ENCODE measurements around the gene STK10.

The STK10 gene

DNA sequence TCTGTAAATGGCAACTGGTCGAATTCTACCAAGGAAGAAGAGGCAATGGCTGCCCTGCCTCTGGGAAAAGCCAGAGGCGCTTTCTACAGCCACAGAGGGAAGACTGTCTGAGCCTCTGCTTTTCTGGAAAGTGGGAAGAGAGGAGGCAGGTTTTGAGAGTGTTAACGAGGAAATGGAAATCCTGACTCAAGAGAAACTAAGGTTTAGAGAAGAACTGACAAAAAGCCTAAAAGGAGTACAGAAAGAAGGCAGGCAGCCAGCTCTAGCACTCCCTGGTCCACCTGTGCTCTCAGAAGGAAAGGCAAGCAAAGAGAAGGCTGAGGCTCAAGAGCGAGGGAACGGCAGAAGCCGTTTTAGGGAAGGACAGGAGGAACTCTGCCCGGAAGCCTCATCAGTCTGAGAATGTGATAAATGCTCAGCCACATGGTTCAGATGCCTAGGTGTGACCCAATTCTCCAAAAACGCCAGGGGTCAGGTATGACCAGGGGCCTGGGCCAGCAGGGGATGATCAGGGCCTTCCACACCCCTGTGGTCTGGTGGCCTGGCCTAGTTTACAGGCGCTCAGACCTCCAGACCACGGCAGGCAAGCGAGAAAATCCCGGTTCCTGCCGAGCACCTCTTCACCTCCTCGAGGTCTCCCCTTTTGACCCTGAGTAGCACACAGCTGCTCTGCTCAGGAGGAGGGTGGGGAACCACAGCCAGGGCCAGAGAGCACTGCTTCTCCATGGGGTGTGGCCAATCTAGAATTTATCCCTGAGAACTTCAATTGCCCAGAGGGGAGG lies 101.6 kb downstream of the STK10 start:
- Histone ChIP-seq H3K4me1 (ENCODE audit: control insufficient read depth, insufficient read depth, low read length) (peaks cover 3% of the 10 kb centered on the region), H3K4me3 (ENCODE audit: low read length in 2 of 2) (no peak overlapping the region), H3K27me3 (ENCODE audit: control insufficient read depth in 1 of 2, insufficient read depth in 2 of 2, low read length in 2 of 2) (no peaks in the 10 kb centered on the region), H3K9ac (ENCODE audit: low read length in 2 of 2) (no peak overlapping the region), H3K9me3 (ENCODE audit: control insufficient read depth in 2 of 2, low read length in 2 of 2) (no peaks in the 10 kb centered on the region), H3K27ac (ENCODE audit: low read length) (no peak overlapping the region), H3K36me3 (ENCODE audit: control insufficient read depth in 2 of 2, insufficient read depth in 2 of 2, low read length in 2 of 2) (peaks cover 5 to 7% of the 10 kb centered on the region in 2 donors)

DNA sequence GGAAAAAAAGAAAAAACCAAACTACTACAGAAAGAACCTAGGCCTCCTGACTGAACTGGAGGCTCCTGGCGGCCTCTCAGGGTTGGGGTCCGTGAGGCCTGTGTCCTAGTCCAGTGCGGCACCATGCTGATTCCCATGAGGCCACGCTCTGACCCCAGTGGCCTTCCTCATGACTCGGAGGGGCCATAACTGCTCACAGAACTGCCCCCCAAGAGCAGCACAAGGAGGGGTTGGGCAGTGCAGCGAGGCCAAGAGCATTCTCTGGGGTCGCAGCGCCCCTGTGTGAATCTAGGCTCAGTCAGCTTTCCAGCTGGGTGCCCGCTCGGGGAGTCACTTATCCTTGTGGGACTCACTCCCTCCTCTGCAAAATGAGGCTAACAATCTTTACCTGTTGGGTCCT lies 102.3 kb downstream of the STK10 start:
- H3K27me3 ChIP-seq (ENCODE audit: control insufficient read depth in 1 of 2, insufficient read depth in 2 of 2, low read length in 2 of 2) = no peaks in the 10 kb centered on the region
- H3K4me1 ChIP-seq (ENCODE audit: control insufficient read depth, insufficient read depth, low read length) = no peaks in the 10 kb centered on the region
- H3K9ac ChIP-seq (ENCODE audit: low read length in 2 of 2) = no peak overlapping the region
- H3K27ac ChIP-seq (ENCODE audit: low read length) = no peak overlapping the region
- H3K9me3 ChIP-seq (ENCODE audit: control insufficient read depth in 2 of 2, low read length in 2 of 2) = no peaks in the 10 kb centered on the region
- peaks cover 5 to 7% of the 10 kb centered on the region in 2 donors for H3K36me3 ChIP-seq (ENCODE audit: control insufficient read depth in 2 of 2, insufficient read depth in 2 of 2, low read length in 2 of 2)
- no peak overlapping the region for H3K4me3 ChIP-seq (ENCODE audit: low read length in 2 of 2)

DNA sequence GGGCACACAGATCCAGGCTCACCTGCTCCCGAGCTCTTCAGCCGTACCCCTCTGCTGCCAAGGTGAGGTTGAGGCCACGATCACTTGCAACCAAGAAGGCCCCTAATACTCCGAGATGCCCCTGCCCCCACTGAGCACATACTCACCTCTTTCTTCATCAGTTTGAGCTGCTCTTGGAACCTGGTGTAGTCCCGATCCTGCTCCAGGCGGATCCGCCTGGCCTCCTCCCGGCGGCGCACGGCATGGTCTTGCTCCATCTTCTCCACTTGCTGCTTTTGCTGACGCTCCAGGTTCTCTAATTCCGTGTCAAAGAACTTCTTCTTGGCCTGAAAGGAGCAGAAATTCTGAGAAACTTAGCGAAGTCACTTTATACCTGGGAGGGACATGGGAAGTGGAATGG lies 105.8 kb downstream of the STK10 start:
- Histone ChIP-seq H3K4me3 (ENCODE audit: low read length in 2 of 2) (no peak overlapping the region), H3K27ac (ENCODE audit: low read length) (no peak overlapping the region), H3K27me3 (ENCODE audit: control insufficient read depth in 1 of 2, insufficient read depth in 2 of 2, low read length in 2 of 2) (no peaks in the 10 kb centered on the region), H3K9me3 (ENCODE audit: control insufficient read depth in 2 of 2, low read length in 2 of 2) (no peaks in the 10 kb centered on the region), H3K4me1 (ENCODE audit: control insufficient read depth, insufficient read depth, low read length) (peaks cover 12% of the 10 kb centered on the region), H3K36me3 (ENCODE audit: control insufficient read depth in 2 of 2, insufficient read depth in 2 of 2, low read length in 2 of 2) (peaks cover 0 to 3% of the 10 kb centered on the region in 2 donors), H3K9ac (ENCODE audit: low read length in 2 of 2) (no peak overlapping the region)

DNA sequence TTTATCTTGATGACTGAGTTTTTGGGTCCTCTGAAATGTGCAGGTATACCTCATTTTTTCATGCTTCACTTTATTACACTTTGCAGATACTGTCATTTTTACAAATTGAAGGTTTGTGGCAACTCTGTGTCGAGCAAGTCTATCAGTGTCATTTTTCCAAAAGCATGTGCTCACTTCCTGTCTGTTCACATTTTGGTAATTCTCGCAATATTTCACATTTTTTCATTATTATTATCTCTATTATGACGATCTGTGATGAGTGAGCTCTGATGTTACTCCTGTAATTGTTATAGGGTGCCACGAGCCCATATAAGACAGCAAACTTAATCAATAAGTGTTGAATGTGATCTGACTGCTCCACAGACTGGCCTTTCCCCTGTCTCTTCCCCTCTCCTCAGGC lies 108.1 kb downstream of the STK10 start:
- Histone ChIP-seq H3K27me3 (ENCODE audit: control insufficient read depth in 1 of 2, insufficient read depth in 2 of 2, low read length in 2 of 2) (no peaks in the 10 kb centered on the region), H3K4me3 (ENCODE audit: low read length in 2 of 2) (no peak overlapping the region), H3K36me3 (ENCODE audit: control insufficient read depth in 2 of 2, insufficient read depth in 2 of 2, low read length in 2 of 2) (peaks cover 0 to 3% of the 10 kb centered on the region in 2 donors), H3K4me1 (ENCODE audit: control insufficient read depth, insufficient read depth, low read length) (peaks cover 12% of the 10 kb centered on the region), H3K27ac (ENCODE audit: low read length) (no peak overlapping the region), H3K9me3 (ENCODE audit: control insufficient read depth in 2 of 2, low read length in 2 of 2) (no peaks in the 10 kb centered on the region), H3K9ac (ENCODE audit: low read length in 2 of 2) (no peak overlapping the region)

DNA sequence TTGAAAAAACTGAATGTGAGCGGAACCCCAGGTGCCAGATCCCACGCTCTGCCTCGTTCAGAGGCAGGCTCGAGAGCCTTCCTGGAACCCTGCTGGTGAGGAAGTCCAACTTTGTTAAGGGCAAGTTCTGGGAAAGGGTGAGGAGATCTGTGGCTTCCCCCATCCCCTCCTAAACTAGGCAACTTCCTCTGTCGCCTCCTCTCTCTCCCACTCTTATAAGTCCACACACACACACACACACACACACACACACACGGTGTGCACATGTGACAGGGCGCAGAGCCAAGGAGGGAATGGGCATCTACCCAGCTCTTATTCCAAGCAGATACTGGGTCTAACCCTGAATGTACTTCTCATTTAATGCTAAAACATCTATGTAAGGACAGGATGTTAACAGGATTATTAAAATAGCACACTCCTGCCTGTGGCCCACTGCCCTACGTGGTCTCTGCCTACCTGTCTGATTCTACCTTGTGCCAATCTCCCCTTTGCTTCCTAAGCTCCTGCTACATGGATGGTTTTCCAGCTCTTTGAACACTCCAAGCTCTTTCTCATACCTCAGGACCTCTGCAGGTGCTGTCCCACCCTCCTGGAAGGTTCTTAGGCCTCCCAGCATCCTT lies 109.2 kb downstream of the STK10 start:
- Histone ChIP-seq H3K4me1 (ENCODE audit: control insufficient read depth, insufficient read depth, low read length) (peaks cover 12% of the 10 kb centered on the region), H3K4me3 (ENCODE audit: low read length in 2 of 2) (no peak overlapping the region), H3K27ac (ENCODE audit: low read length) (no peak overlapping the region), H3K9ac (ENCODE audit: low read length in 2 of 2) (no peak overlapping the region), H3K9me3 (ENCODE audit: control insufficient read depth in 2 of 2, low read length in 2 of 2) (no peaks in the 10 kb centered on the region), H3K27me3 (ENCODE audit: control insufficient read depth in 1 of 2, insufficient read depth in 2 of 2, low read length in 2 of 2) (no peaks in the 10 kb centered on the region), H3K36me3 (ENCODE audit: control insufficient read depth in 2 of 2, insufficient read depth in 2 of 2, low read length in 2 of 2) (peaks cover 0 to 3% of the 10 kb centered on the region in 2 donors)

DNA sequence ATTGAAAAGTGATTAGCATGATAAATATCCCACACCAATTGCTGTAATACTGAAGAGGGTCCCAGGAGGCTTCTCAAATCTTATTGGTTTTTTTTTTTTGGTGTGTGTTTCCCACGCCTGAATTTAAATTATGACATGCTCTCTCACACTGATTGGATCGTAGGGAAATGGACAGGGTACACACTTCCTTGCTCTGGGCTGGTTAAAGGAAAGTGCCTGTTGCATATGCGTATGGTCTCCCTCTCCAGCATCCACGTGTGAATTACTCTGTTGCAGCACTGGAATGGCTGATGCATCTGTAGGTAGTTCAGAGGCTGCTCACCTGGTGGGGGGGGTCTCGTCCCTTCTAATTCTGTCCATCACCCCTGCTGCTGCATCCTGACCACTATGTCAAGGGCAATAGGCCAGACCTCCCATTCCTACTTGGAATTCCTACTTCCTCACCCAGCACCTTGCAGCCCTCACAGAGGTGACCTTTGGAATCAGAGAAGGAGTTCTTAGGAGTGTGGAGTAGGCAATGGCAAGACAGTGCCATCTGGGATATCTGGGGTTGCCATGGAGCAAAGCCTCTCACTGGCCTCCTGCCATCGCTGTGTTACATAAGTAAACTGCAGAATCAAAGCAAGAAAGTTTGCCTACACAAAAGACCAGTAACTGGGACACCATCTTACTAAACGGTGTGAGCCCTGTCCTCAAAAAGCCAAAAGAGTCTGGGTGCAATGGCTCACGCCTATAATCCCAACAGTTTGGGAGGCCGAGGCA lies 110.2 kb downstream of the STK10 start:
- Histone ChIP-seq H3K4me3 (ENCODE audit: low read length in 2 of 2) (no peak overlapping the region), H3K9me3 (ENCODE audit: control insufficient read depth in 2 of 2, low read length in 2 of 2) (no peaks in the 10 kb centered on the region), H3K36me3 (ENCODE audit: control insufficient read depth in 2 of 2, insufficient read depth in 2 of 2, low read length in 2 of 2) (peaks cover 0 to 3% of the 10 kb centered on the region in 2 donors), H3K27ac (ENCODE audit: low read length) (no peak overlapping the region), H3K4me1 (ENCODE audit: control insufficient read depth, insufficient read depth, low read length) (peaks cover 12% of the 10 kb centered on the region), H3K9ac (ENCODE audit: low read length in 2 of 2) (no peak overlapping the region), H3K27me3 (ENCODE audit: control insufficient read depth in 1 of 2, insufficient read depth in 2 of 2, low read length in 2 of 2) (no peaks in the 10 kb centered on the region)

DNA sequence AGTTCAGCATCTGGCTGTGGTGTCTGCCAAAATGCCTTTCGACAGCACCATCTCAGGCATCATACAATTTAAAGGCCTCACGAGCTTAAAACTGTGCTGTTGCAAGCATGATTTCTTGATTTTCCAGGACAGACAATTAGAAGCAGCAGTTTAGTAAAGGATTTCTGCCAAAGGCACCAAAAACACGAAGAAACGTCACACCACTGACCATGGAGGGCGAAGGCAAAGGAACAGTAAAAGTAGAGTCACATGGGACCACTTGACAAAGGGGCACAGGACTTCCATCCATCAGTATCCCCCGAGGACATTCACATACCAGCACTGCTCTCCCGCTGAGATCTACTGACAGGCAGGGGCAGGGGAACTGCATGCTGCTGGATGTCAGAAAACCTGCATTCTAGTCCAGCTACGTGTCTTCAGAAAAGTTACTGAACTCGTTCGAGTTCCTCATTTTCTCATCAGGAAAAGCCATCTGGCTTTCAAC lies 111.2 kb downstream of the STK10 start:
- H3K9ac ChIP-seq (ENCODE audit: low read length in 2 of 2) = no peak overlapping the region
- no peaks in the 10 kb centered on the region for H3K9me3 ChIP-seq (ENCODE audit: control insufficient read depth in 2 of 2, low read length in 2 of 2)
- peaks cover 12% of the 10 kb centered on the region for H3K4me1 ChIP-seq (ENCODE audit: control insufficient read depth, insufficient read depth, low read length)
- no peak overlapping the region for H3K27ac ChIP-seq (ENCODE audit: low read length)
- no peaks in the 10 kb centered on the region for H3K36me3 ChIP-seq (ENCODE audit: control insufficient read depth in 2 of 2, insufficient read depth in 2 of 2, low read length in 2 of 2)
- no peak overlapping the region for H3K4me3 ChIP-seq (ENCODE audit: low read length in 2 of 2)
- no peaks in the 10 kb centered on the region for H3K27me3 ChIP-seq (ENCODE audit: control insufficient read depth in 1 of 2, insufficient read depth in 2 of 2, low read length in 2 of 2)

DNA sequence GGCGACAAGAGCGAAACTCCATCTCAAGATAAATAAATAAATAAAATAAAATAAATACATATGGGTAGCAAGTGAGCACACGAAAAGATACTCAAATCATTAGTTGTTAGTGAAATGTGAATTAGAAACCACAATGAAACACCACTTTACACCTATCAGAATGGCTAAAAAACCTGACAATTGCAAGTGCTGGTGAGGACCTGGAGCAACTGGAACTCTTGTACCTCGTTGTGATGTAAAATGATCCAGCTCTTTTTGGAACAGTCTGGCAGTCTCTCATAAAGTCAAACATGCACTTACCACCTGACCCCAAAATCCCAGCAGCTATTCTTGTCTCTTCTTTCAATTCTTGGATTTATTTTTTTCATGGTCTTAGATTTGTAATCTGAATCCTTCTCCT lies 112.4 kb downstream of the STK10 start:
- Histone ChIP-seq H3K27ac (ENCODE audit: low read length) (no peak overlapping the region), H3K36me3 (ENCODE audit: control insufficient read depth in 2 of 2, insufficient read depth in 2 of 2, low read length in 2 of 2) (no peaks in the 10 kb centered on the region), H3K27me3 (ENCODE audit: control insufficient read depth in 1 of 2, insufficient read depth in 2 of 2, low read length in 2 of 2) (no peaks in the 10 kb centered on the region), H3K4me1 (ENCODE audit: control insufficient read depth, insufficient read depth, low read length) (peaks cover 12% of the 10 kb centered on the region), H3K9me3 (ENCODE audit: control insufficient read depth in 2 of 2, low read length in 2 of 2) (no peaks in the 10 kb centered on the region), H3K9ac (ENCODE audit: low read length in 2 of 2) (no peak overlapping the region), H3K4me3 (ENCODE audit: low read length in 2 of 2) (no peak overlapping the region)

DNA sequence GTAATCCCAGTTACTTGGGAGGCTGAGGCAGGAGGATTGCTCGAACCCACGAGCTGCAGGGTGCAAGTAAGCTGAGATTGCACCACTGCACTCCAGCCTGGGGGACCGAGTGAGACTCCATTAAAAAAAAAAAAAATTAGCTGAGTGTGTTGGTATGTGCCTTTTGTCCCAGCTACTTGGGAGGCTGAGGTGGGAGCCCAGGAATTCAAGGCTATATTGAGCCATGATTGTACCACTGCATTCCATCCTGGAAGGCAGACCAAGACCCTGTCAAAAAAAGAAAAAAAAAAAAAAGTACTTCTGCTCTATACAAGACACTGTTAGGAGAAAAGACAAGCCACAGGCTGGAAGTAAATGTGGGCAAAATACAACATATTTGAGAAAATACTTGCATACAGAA lies 113.1 kb downstream of the STK10 start:
- Histone ChIP-seq H3K27me3 (ENCODE audit: control insufficient read depth in 1 of 2, insufficient read depth in 2 of 2, low read length in 2 of 2) (no peaks in the 10 kb centered on the region), H3K4me3 (ENCODE audit: low read length in 2 of 2) (no peak overlapping the region), H3K4me1 (ENCODE audit: control insufficient read depth, insufficient read depth, low read length) (peaks cover 12% of the 10 kb centered on the region), H3K27ac (ENCODE audit: low read length) (no peak overlapping the region), H3K36me3 (ENCODE audit: control insufficient read depth in 2 of 2, insufficient read depth in 2 of 2, low read length in 2 of 2) (no peaks in the 10 kb centered on the region), H3K9ac (ENCODE audit: low read length in 2 of 2) (no peak overlapping the region), H3K9me3 (ENCODE audit: control insufficient read depth in 2 of 2, low read length in 2 of 2) (no peaks in the 10 kb centered on the region)

DNA sequence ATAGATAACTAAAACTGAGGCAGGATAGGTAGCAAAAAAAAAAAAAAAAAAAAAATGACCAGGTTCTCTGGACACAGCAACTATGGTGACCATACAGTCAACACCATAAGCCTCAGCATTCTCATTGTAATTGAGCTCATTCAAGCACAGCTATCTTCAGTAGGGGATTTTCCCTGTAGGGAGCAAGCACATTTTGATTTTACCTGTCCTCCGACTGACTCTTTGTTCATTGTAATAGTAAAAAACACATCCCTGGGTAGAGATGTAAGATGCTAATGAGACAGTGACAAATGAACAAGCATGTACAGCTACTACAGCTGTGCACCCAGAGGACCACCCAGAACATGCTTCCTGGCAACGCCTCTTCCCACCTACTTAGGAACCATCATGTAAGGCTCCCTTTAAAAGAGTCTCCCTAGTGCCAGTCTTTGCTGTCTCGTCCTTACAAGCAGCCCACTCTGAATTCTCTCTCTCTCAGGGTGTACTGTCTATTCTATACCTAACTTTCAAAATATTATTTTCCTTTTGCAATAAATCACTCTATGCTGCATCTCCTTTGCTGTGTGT lies 116.6 kb downstream of the STK10 start:
- Histone ChIP-seq H3K27me3 (ENCODE audit: control insufficient read depth in 1 of 2, insufficient read depth in 2 of 2, low read length in 2 of 2) (no peaks in the 10 kb centered on the region), H3K9ac (ENCODE audit: low read length in 2 of 2) (no peak overlapping the region), H3K4me3 (ENCODE audit: low read length in 2 of 2) (no peak overlapping the region), H3K9me3 (ENCODE audit: control insufficient read depth in 2 of 2, low read length in 2 of 2) (no peaks in the 10 kb centered on the region), H3K36me3 (ENCODE audit: control insufficient read depth in 2 of 2, insufficient read depth in 2 of 2, low read length in 2 of 2) (no peaks in the 10 kb centered on the region), H3K4me1 (ENCODE audit: control insufficient read depth, insufficient read depth, low read length) (no peaks in the 10 kb centered on the region), H3K27ac (ENCODE audit: low read length) (no peak overlapping the region)

Data from stomach smooth muscle (tissue), 2 donors.